Measurements from ENCODE around the gene COL19A1. TPM values are rescaled to one million over a fixed set of nuclear protein-coding genes. Genes with fewer than 3 reads are reported as not detected.

COL19A1 gene
- total and polyA plus RNA-seq, 2 of the 13 experiments (the other 11 are each of a cell fraction or from before 2014, with no cell fraction given): not detected

DNA sequence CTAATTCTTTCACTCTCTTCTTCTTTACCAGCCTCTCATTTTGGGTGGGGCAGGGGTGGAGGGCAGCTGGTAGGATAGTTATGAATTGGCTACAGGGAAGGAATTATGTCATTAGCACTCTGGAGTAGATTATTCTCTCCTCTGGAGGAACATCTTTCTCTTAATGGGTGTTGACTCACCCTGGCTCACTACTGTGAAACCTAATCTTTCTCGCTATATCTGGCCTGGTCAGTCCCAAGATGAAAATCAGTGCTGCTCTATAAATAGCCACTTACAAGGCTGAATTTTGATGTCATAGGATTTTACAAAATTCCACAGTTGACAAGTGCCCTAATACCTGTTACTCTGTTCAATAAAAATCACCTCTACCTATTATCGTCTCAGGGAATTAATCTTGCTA lies 285.3 kb downstream of the COL19A1 start:
- H3K9me3 ChIP-seq (ENCODE audit: low read length): no peaks in the 10 kb centered on the region
- no peak overlapping the region for H2AFZ ChIP-seq (ENCODE audit: low read length)
- no TSS peak for BruUV-seq (replicated peaks)
- H3K9ac ChIP-seq (ENCODE audit: insufficient read depth, low read depth, low read length): no peak overlapping the region
- FAIRE-seq (no peak), DNase-seq (ENCODE audit: low spot score) (no peak), ATAC-seq (no peak)
- in situ Hi-C loops (cut with HindIII; ENCODE audit: extremely low pct_ligation_motif_present, low pct_unique_long_range_greater_than_20kb): no loop called here
- no peak overlapping the region for H3K4me3 ChIP-seq (replicated peaks in 1 of 3; ENCODE audit: insufficient read depth in 1 of 3, low read depth in 2 of 3, low read length in 3 of 3)
- no peaks in the 10 kb centered on the region for H3K79me2 ChIP-seq (ENCODE audit: insufficient read depth, low read length)
- TF ChIP-seq ZNF121 (CRISPR knock-in tag; IDR thresholded peaks at IDR 0.05) (no peak), ATAD3A (CRISPR knock-in tag; IDR thresholded peaks at IDR 0.05) (no peak), HMG20B (CRISPR knock-in tag; conservative IDR thresholded peaks at IDR 0.05) (no peak), ELF1 (CRISPR knock-in tag; IDR thresholded peaks at IDR 0.05) (no peak), ZNF75D (CRISPR knock-in tag; IDR thresholded peaks at IDR 0.05; ENCODE audit: borderline replicate concordance) (no peak)
- TF ChIP-seq, protein P1, sequence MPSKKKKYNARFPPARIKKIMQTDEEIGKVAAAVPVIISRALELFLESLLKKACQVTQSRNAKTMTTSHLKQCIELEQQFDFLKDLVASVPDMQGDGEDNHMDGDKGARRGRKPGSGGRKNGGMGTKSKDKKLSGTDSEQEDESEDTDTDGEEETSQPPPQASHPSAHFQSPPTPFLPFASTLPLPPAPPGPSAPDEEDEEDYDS (CRISPR knock-in tag; IDR thresholded peaks at IDR 0.05): no peak
- TF ChIP-seq, protein P2, sequence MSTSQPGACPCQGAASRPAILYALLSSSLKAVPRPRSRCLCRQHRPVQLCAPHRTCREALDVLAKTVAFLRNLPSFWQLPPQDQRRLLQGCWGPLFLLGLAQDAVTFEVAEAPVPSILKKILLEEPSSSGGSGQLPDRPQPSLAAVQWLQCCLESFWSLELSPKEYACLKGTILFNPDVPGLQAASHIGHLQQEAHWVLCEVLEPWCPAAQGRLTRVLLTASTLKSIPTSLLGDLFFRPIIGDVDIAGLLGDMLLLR (CRISPR knock-in tag; IDR thresholded peaks at IDR 0.05): no peak
- no peak overlapping the region for H3K4me2 ChIP-seq (ENCODE audit: low read depth, low read length)
- 2% methylated on average over 2 of the region's 2 CpGs for WGBS (ENCODE audit: low lambda C conversion rate)
- POLR2A ChIA-PET: no interaction called here
- no peaks in the 10 kb centered on the region for H4K20me1 ChIP-seq (ENCODE audit: insufficient read depth, low read length)
- H3K36me3 ChIP-seq (replicated peaks in 1 of 2; ENCODE audit: control insufficient read depth in 1 of 2, insufficient read depth in 2 of 2, low read length in 2 of 2): no peaks in the 10 kb centered on the region
- no peaks in the 10 kb centered on the region for H3K27me3 ChIP-seq (ENCODE audit: control insufficient read depth in 1 of 2, insufficient read depth in 2 of 2, low read length in 2 of 2)
- H3K4me1 ChIP-seq (ENCODE audit: insufficient read depth, low read length): no peaks in the 10 kb centered on the region
- intact Hi-C loops (cut with micrococcal nuclease; ENCODE audit: unreplicated experiment): no loop called here
- CTCF ChIA-PET (ENCODE audit: low intra/inter-chr PET ratio, low total read pairs): no interaction called here
- H3K27ac ChIP-seq (ENCODE audit: extremely low read length, insufficient read depth, low read length): no peak overlapping the region

DNA sequence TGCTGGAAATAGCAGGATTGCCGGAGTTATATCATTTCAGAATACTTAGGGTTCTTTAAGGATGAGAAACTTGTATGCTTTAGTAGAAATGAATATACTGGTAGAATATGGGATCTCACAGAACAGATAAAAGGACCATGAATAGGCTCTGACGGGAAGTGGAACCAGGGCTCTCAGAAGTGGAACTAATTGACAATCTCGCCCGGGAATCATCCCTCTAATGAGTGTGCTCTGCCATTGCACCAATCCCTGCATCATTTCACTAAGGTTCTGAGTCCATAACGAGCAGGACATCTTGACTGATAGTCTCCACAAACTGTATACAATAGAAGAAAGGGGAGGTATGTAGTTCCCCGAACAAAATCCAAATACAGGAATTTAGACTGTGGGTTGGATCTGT lies 286.4 kb downstream of the COL19A1 start:
- Histone ChIP-seq H3K9me3 (ENCODE audit: low read length) (no peaks in the 10 kb centered on the region), H3K4me2 (ENCODE audit: low read depth, low read length) (no peak overlapping the region), H3K79me2 (ENCODE audit: insufficient read depth, low read length) (no peaks in the 10 kb centered on the region), H3K36me3 (replicated peaks in 1 of 2; ENCODE audit: control insufficient read depth in 1 of 2, insufficient read depth in 2 of 2, low read length in 2 of 2) (no peaks in the 10 kb centered on the region), H3K27me3 (ENCODE audit: control insufficient read depth in 1 of 2, insufficient read depth in 2 of 2, low read length in 2 of 2) (no peaks in the 10 kb centered on the region), H3K4me3 (replicated peaks in 1 of 3; ENCODE audit: insufficient read depth in 1 of 3, low read depth in 2 of 3, low read length in 3 of 3) (no peak overlapping the region), H2AFZ (ENCODE audit: low read length) (no peak overlapping the region), H4K20me1 (ENCODE audit: insufficient read depth, low read length) (no peaks in the 10 kb centered on the region), H3K27ac (ENCODE audit: extremely low read length, insufficient read depth, low read length) (no peak overlapping the region), H3K9ac (ENCODE audit: insufficient read depth, low read depth, low read length) (no peak overlapping the region), H3K4me1 (ENCODE audit: insufficient read depth, low read length) (no peaks in the 10 kb centered on the region)
- FAIRE-seq: no peak
- in situ Hi-C loops (cut with HindIII; ENCODE audit: extremely low pct_ligation_motif_present, low pct_unique_long_range_greater_than_20kb) (no loop called here), intact Hi-C loops (cut with micrococcal nuclease; ENCODE audit: unreplicated experiment) (no loop called here)
- BruUV-seq (replicated peaks): no TSS peak
- CTCF ChIA-PET (ENCODE audit: low intra/inter-chr PET ratio, low total read pairs): no interaction called here
- under 1% methylated on average over 6 of the region's 6 CpGs for WGBS (ENCODE audit: low lambda C conversion rate)
- no peak for ATAC-seq
- POLR2A ChIA-PET: no interaction called here
- DNase-seq (ENCODE audit: low spot score): no peak
- TF ChIP-seq, protein P3, sequence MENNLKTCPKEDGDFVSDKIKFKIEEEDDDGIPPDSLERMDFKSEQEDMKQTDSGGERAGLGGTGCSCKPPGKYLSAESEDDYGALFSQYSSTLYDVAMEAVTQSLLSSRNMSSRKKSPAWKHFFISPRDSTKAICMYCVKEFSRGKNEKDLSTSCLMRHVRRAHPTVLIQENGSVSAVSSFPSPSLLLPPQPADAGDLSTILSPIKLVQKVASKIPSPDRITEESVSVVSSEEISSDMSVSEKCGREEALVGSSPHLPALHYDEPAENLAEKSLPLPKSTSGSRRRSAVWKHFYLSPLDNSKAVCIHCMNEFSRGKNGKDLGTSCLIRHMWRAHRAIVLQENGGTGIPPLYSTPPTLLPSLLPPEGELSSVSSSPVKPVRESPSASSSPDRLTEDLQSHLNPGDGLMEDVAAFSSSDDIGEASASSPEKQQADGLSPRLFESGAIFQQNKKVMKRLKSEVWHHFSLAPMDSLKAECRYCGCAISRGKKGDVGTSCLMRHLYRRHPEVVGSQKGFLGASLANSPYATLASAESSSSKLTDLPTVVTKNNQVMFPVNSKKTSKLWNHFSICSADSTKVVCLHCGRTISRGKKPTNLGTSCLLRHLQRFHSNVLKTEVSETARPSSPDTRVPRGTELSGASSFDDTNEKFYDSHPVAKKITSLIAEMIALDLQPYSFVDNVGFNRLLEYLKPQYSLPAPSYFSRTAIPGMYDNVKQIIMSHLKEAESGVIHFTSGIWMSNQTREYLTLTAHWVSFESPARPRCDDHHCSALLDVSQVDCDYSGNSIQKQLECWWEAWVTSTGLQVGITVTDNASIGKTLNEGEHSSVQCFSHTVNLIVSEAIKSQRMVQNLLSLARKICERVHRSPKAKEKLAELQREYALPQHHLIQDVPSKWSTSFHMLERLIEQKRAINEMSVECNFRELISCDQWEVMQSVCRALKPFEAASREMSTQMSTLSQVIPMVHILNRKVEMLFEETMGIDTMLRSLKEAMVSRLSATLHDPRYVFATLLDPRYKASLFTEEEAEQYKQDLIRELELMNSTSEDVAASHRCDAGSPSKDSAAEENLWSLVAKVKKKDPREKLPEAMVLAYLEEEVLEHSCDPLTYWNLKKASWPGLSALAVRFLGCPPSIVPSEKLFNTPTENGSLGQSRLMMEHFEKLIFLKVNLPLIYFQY (CRISPR knock-in tag; IDR thresholded peaks at IDR 0.05; ENCODE audit: borderline replicate concordance): no peak
- TF ChIP-seq NFKB2 (CRISPR knock-in tag; IDR thresholded peaks at IDR 0.05; ENCODE audit: borderline replicate concordance) (no peak), PHF20 (CRISPR knock-in tag; IDR thresholded peaks at IDR 0.05) (no peak), GPN1 (CRISPR knock-in tag; IDR thresholded peaks at IDR 0.05; ENCODE audit: borderline replicate concordance) (no peak), ZNF781 (CRISPR knock-in tag; IDR thresholded peaks at IDR 0.05; ENCODE audit: borderline replicate concordance, not compliant biosample characterization) (no peak), ZNF350 (CRISPR knock-in tag; IDR thresholded peaks at IDR 0.05; ENCODE audit: borderline replicate concordance, low read depth) (no peak)
- TF ChIP-seq, protein P4, sequence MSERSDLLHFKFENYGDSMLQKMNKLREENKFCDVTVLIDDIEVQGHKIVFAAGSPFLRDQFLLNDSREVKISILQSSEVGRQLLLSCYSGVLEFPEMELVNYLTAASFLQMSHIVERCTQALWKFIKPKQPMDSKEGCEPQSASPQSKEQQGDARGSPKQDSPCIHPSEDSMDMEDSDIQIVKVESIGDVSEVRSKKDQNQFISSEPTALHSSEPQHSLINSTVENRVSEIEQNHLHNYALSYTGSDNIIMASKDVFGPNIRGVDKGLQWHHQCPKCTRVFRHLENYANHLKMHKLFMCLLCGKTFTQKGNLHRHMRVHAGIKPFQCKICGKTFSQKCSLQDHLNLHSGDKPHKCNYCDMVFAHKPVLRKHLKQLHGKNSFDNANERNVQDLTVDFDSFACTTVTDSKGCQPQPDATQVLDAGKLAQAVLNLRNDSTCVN (CRISPR knock-in tag; IDR thresholded peaks at IDR 0.05; ENCODE audit: borderline replicate concordance): no peak
